GM23248 (cell line): ENCODE data around the gene GLMP. TPM values are rescaled to one million over a fixed set of nuclear protein-coding genes. Genes with fewer than 3 reads are reported as not detected.

Experiments
- DNase-seq: peaks from one replicate; pipeline ENCODE4 v3.0.0-alpha.2; 2015
- H2AFZ ChIP-seq: fragments of 200-600 bp; sonication (generic); 2 replicates; pipeline ENCODE4 v1.6.1; 2016; ENCODE audit warnings: antibody characterized with exemption
- H3F3A ChIP-seq: fragments of 200-600 bp; sonication (generic); 2 replicates; pipeline ENCODE4 v1.6.1; 2016; ENCODE audit warnings: mild to moderate bottlenecking, antibody characterized with exemption, mixed run types; ENCODE audit not compliant: insufficient read depth
- H3K27ac ChIP-seq: fragments of 200-600 bp; sonication (generic); 2 replicates; pipeline ENCODE4 v1.5.1; 2016; ENCODE audit warnings: mild to moderate bottlenecking
- H3K27me3 ChIP-seq: fragments of 200-600 bp; sonication (generic); replicated peaks from 2 replicates; pipeline ENCODE4 v1.6.1; 2016; ENCODE audit warnings: mild to moderate bottlenecking; ENCODE audit not compliant: insufficient read depth
- H3K36me3 ChIP-seq: fragments of 200-600 bp; sonication (generic); 2 replicates; pipeline ENCODE4 v1.6.1; 2016; ENCODE audit warnings: low read depth, mild to moderate bottlenecking
- H3K4me1 ChIP-seq: fragments of 200-600 bp; sonication (generic); 2 replicates; pipeline ENCODE4 v1.6.1; 2016; ENCODE audit warnings: mild to moderate bottlenecking; ENCODE audit not compliant: insufficient read depth
- H3K4me2 ChIP-seq: fragments of 200-600 bp; sonication (generic); one replicate; pipeline ENCODE4 v1.6.1; 2016; ENCODE audit warnings: mild to moderate bottlenecking; ENCODE audit not compliant: unreplicated experiment
- H3K4me3 ChIP-seq: fragments of 200-600 bp; sonication (generic); 2 replicates; pipeline ENCODE4 v1.5.1; 2016; ENCODE audit warnings: mild to moderate bottlenecking
- H3K79me2 ChIP-seq: fragments of 200-600 bp; sonication (generic); 2 replicates; pipeline ENCODE4 v1.6.1; 2016; ENCODE audit warnings: mild to moderate bottlenecking; ENCODE audit not compliant: insufficient read depth
- H3K9ac ChIP-seq: fragments of 200-600 bp; sonication (generic); 2 replicates; pipeline ENCODE4 v1.6.1; 2016; ENCODE audit warnings: mild to moderate bottlenecking
- H3K9me2 ChIP-seq: fragments of 200-600 bp; sonication (generic); 2 replicates; pipeline ENCODE4 v1.6.1; 2016; ENCODE audit warnings: mixed run types, mild to moderate bottlenecking, moderate library complexity; ENCODE audit not compliant: insufficient read depth
- H3K9me3 ChIP-seq: fragments of 200-600 bp; sonication (generic); one replicate; pipeline ENCODE4 v1.6.1; 2017; ENCODE audit warnings: low read depth
- H4K20me1 ChIP-seq: fragments of 200-600 bp; sonication (generic); 2 replicates; pipeline ENCODE4 v1.6.0; 2016; ENCODE audit not compliant: insufficient read depth
- EZH2 ChIP-seq: fragments of 200-600 bp; sonication (generic); IDR thresholded peaks from 2 replicates; pipeline ENCODE4 v1.6.1; 2018; ENCODE audit warnings: antibody characterized with exemption, mild to moderate bottlenecking; ENCODE audit not compliant: insufficient read depth, poor library complexity, severe bottlenecking
- EZH2phosphoT487 ChIP-seq: fragments of 200-600 bp; sonication (generic); IDR thresholded peaks from 2 replicates; pipeline ENCODE4 v1.6.1; 2018; ENCODE audit warnings: antibody characterized with exemption, moderate library complexity, mild to moderate bottlenecking, low read depth; ENCODE audit not compliant: insufficient read depth
- WGBS, 2 experiments: methylation state at CpG; one replicate each; pipeline ENCODE4 v1.1.6; 2015 to 2017; ENCODE audit warnings: low lambda C conversion rate in 2 of 2, low coverage in 1 of 2; ENCODE audit errors: missing lambda C conversion rate in 2 of 2; 5-methylcytosine and 5-hydroxymethylcytosine counted together
- in situ Hi-C: fragments of 300-500 bp; cut with MboI; formaldehyde crosslinking; loops from 2 replicates; pipeline ENCODE4 v1.15.0; 2020
- polyA plus RNA-seq: library from polyadenylated mRNA; unstranded; fragments of >200 nt; fragmentation: Nextera tagmentation; extraction: Ambion mirVana; gene quantifications from 2 replicates; pipeline ENCODE4 v1.2.1, GENCODE V29; 2016
- total RNA-seq: library from RNA; depleted of rRNA; stranded (reverse); fragments of >200 nt; shearing (Covaris generic); gene quantifications from 2 replicates; pipeline ENCODE4 v1.2.3, GENCODE V29; 2014; rRNA removed

The GLMP gene
- total and polyA plus RNA-seq, 2 experiments from 2014 or later = 63.8 to 89.7 TPM

- 24% methylated on average over 56 to 58 of the region's 69 CpGs for WGBS, 2 experiments
- H3K4me2 ChIP-seq = peak overlapping the region; percentile 19
- TF ChIP-seq EZH2phosphoT487 (no peak), EZH2 (no peak)
- H3K27ac ChIP-seq = no peak overlapping the region
- no peaks in the 10 kb centered on the region for H4K20me1 ChIP-seq
- peaks cover 3% of the 10 kb centered on the region; the same call in 1 of the 2 replicates for H3K36me3 ChIP-seq
- peaks cover 4% of the 10 kb centered on the region; the same call in 1 of the 2 replicates for H3F3A ChIP-seq
- peak overlapping the region; percentile 32; the same call in 1 of the 2 replicates for H3K4me3 ChIP-seq
- no peak overlapping the region for H3K9ac ChIP-seq
- H3K9me2 ChIP-seq = no peaks in the 10 kb centered on the region
- H2AFZ ChIP-seq = no peak overlapping the region
- peaks cover 7% of the 10 kb centered on the region for H3K4me1 ChIP-seq
- H3K27me3 ChIP-seq = no peaks in the 10 kb centered on the region
- no peaks in the 10 kb centered on the region for H3K79me2 ChIP-seq
- H3K9me3 ChIP-seq = no peaks in the 10 kb centered on the region
- in situ Hi-C loops = no loop called here
- peak; percentile 43 for DNase-seq
Observed at GRCh38 chr1:156245451-156246232, 49.8 kb downstream of the GLMP start.

GRCh38 chr1:156244712-156245111, 50.8 kb downstream of the GLMP start:
- 85% methylated on average over 17 of the region's 17 CpGs for WGBS, 2 experiments
- Histone ChIP-seq H3K9me2 (no peaks in the 10 kb centered on the region), H3K27ac (no peak overlapping the region), H3K36me3 (no peaks in the 10 kb centered on the region), H3K9ac (no peak overlapping the region), H3F3A (peaks cover 4% of the 10 kb centered on the region; the same call in 1 of the 2 replicates), H3K79me2 (no peaks in the 10 kb centered on the region), H3K4me3 (no peak overlapping the region), H3K9me3 (no peaks in the 10 kb centered on the region), H3K4me2 (no peak overlapping the region), H3K4me1 (peaks cover 7% of the 10 kb centered on the region), H4K20me1 (no peaks in the 10 kb centered on the region), H3K27me3 (no peaks in the 10 kb centered on the region), H2AFZ (no peak overlapping the region)
- TF ChIP-seq EZH2phosphoT487 (no peak), EZH2 (no peak)
- in situ Hi-C loops = no loop called here
- DNase-seq = no peak

GRCh38 chr1:156244126-156244525, 51.4 kb downstream of the GLMP start:
- Histone ChIP-seq H3K79me2 (no peaks in the 10 kb centered on the region), H3K4me1 (peaks cover 7% of the 10 kb centered on the region), H3K36me3 (no peaks in the 10 kb centered on the region), H3K9me2 (no peaks in the 10 kb centered on the region), H3K27ac (no peak overlapping the region), H3K27me3 (no peaks in the 10 kb centered on the region), H3K4me2 (no peak overlapping the region), H3K4me3 (no peak overlapping the region), H2AFZ (no peak overlapping the region), H3K9me3 (no peaks in the 10 kb centered on the region), H3K9ac (no peak overlapping the region), H3F3A (peaks cover 4% of the 10 kb centered on the region; the same call in 1 of the 2 replicates), H4K20me1 (no peaks in the 10 kb centered on the region)
- TF ChIP-seq EZH2phosphoT487 (no peak), EZH2 (no peak)
- WGBS, 2 experiments = 100% methylated on average over 2 of the region's 2 CpGs
- no peak for DNase-seq
- in situ Hi-C loops = no loop called here

GRCh38 chr1:156242738-156243137, 52.7 kb downstream of the GLMP start:
- Histone ChIP-seq H4K20me1 (no peaks in the 10 kb centered on the region), H3K9me2 (no peaks in the 10 kb centered on the region), H3K9ac (no peak overlapping the region), H3K27ac (no peak overlapping the region), H3F3A (no peaks in the 10 kb centered on the region; the same call in 1 of the 2 replicates), H3K4me3 (no peak overlapping the region), H3K4me1 (peaks cover 7% of the 10 kb centered on the region), H2AFZ (no peak overlapping the region), H3K4me2 (no peak overlapping the region), H3K27me3 (no peaks in the 10 kb centered on the region), H3K9me3 (no peaks in the 10 kb centered on the region), H3K79me2 (no peaks in the 10 kb centered on the region), H3K36me3 (no peaks in the 10 kb centered on the region)
- DNase-seq = no peak
- in situ Hi-C loops = no loop called here
- no peak for TF ChIP-seq EZH2phosphoT487
- TF ChIP-seq EZH2 = no peak
- 78 to 84% methylated on average over 8 to 10 of the region's 10 CpGs for WGBS, 2 experiments

Other genes starting within 250 kb of the GLMP start
- gene UBQLN4, start 241.9 kb downstream of the GLMP start, total RNA-seq = 18.4 and 19.0 TPM in 2 replicates
- gene UBQLN4, start 241.9 kb downstream of the GLMP start, polyA plus RNA-seq = 9.9 and 10.6 TPM in 2 replicates
- 41.3 and 52.7 TPM in 2 replicates for gene LAMTOR2, start 240.9 kb downstream of the GLMP start, total RNA-seq
- gene LAMTOR2, start 240.9 kb downstream of the GLMP start, polyA plus RNA-seq = 140 and 143 TPM in 2 replicates
- not detected in 2 replicates for gene RAB25, start 234.5 kb downstream of the GLMP start, total RNA-seq
- not detected in 2 replicates for gene RAB25, start 234.5 kb downstream of the GLMP start, polyA plus RNA-seq
- gene MEX3A, start 213.2 kb downstream of the GLMP start, total RNA-seq = 0.13 and 0.22 TPM in 2 replicates
- 0.05 TPM in 2 replicates for gene MEX3A, start 213.2 kb downstream of the GLMP start, polyA plus RNA-seq
- 1,219 and 1,322 TPM in 2 replicates for gene LMNA, start 181.0 kb downstream of the GLMP start, total RNA-seq
- 1,230 and 1,270 TPM in 2 replicates for gene LMNA, start 181.0 kb downstream of the GLMP start, polyA plus RNA-seq
- gene SEMA4A, start 142.1 kb downstream of the GLMP start, total RNA-seq = 1.1 TPM in 1 of 2 replicates, not detected in the other
- 0.35 and 0.51 TPM in 2 replicates for gene SEMA4A, start 142.1 kb downstream of the GLMP start, polyA plus RNA-seq
- 12.4 and 14.3 TPM in 2 replicates for gene SLC25A44, start 101.6 kb downstream of the GLMP start, total RNA-seq
- gene SLC25A44, start 101.6 kb downstream of the GLMP start, polyA plus RNA-seq = 15.4 and 16.4 TPM in 2 replicates
- 42.2 and 44.4 TPM in 2 replicates for gene PMF1, start 82.7 kb downstream of the GLMP start, total RNA-seq
- gene PMF1, start 82.7 kb downstream of the GLMP start, polyA plus RNA-seq = 47.7 and 49.7 TPM in 2 replicates
- gene BGLAP, start 53.5 kb downstream of the GLMP start, total RNA-seq = not detected in 2 replicates
- 0.25 and 0.54 TPM in 2 replicates for gene BGLAP, start 53.5 kb downstream of the GLMP start, polyA plus RNA-seq
- gene PAQR6, start 47.6 kb downstream of the GLMP start, total RNA-seq = 0.54 and 0.63 TPM in 2 replicates
- gene PAQR6, start 47.6 kb downstream of the GLMP start, polyA plus RNA-seq = 0.38 and 0.81 TPM in 2 replicates
- 60.0 and 68.2 TPM in 2 replicates for gene SMG5, start 12.9 kb downstream of the GLMP start, total RNA-seq
- 30.7 and 32.2 TPM in 2 replicates for gene SMG5, start 12.9 kb downstream of the GLMP start, polyA plus RNA-seq
- 0.63 and 1.8 TPM in 2 replicates for gene TMEM79, start 11.4 kb downstream of the GLMP start, total RNA-seq
- gene TMEM79, start 11.4 kb downstream of the GLMP start, polyA plus RNA-seq = 3.8 and 3.9 TPM in 2 replicates
- not detected in 2 replicates for gene VHLL, start 3.6 kb upstream of the GLMP start, total RNA-seq
- not detected in 2 replicates for gene VHLL, start 3.6 kb upstream of the GLMP start, polyA plus RNA-seq
- 248 and 307 TPM in 2 replicates for gene CCT3, start 42.6 kb upstream of the GLMP start, total RNA-seq
- 226 and 232 TPM in 2 replicates for gene CCT3, start 42.6 kb upstream of the GLMP start, polyA plus RNA-seq
- not detected in 2 replicates for gene TSACC, start 42.8 kb upstream of the GLMP start, total RNA-seq
- gene TSACC, start 42.8 kb upstream of the GLMP start, polyA plus RNA-seq = 1.3 and 1.4 TPM in 2 replicates
- gene RHBG, start 73.5 kb upstream of the GLMP start, total RNA-seq = not detected in 2 replicates
- not detected in 2 replicates for gene RHBG, start 73.5 kb upstream of the GLMP start, polyA plus RNA-seq
- 22.3 and 23.6 TPM in 2 replicates for gene MEF2D, start 205.1 kb upstream of the GLMP start, total RNA-seq
- 32.1 and 34.1 TPM in 2 replicates for gene MEF2D, start 205.1 kb upstream of the GLMP start, polyA plus RNA-seq